ENCODE data around the gene DIPK1A.
A peak's percentile ranks its signal among the peaks of the same experiment; 100 is the strongest.

DIPK1A gene

DNA sequence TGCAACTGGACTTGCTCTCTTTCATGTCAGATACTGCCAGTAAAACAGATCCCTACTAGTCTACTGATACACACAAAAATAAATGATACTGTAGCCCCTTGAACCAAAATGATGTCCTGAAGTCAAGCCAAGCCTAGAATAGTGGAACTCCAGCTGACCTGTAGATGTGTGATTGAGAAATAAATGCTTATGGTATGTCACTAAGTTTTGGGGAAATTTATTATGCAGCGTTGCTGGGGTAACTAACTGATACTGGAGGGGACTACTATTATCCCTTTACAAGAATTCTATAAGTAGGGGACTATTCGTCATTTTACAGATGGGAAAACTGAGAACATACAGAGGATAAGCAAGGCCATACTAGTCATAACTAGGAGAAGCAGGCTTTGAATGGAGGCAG, 73.8 kb downstream of the DIPK1A start:
- H3K36me3 ChIP-seq (ENCODE audit: insufficient read depth, low read length): no peaks in the 10 kb centered on the region
- DNase-seq (ENCODE audit: low read depth, low spot score): no peak
- no peak overlapping the region for H3K27ac ChIP-seq
- H3K9ac ChIP-seq (ENCODE audit: insufficient read length): no peak overlapping the region
- no peak overlapping the region for H3K4me3 ChIP-seq
- no peak for TF ChIP-seq POLR2AphosphoS5 (IDR thresholded peaks at IDR 0.05; ENCODE audit: borderline replicate concordance, low read depth, low read length)
- TF ChIP-seq EZH2 (IDR thresholded peaks at IDR 0.05): no peak
- no peak for TF ChIP-seq FOXP2 (optimal IDR thresholded peaks at IDR 0.05; ENCODE audit: control extremely low read depth, extremely low read length, insufficient read depth)
- no peaks in the 10 kb centered on the region for H3K9me3 ChIP-seq (ENCODE audit: low read depth, low read length)

DNA sequence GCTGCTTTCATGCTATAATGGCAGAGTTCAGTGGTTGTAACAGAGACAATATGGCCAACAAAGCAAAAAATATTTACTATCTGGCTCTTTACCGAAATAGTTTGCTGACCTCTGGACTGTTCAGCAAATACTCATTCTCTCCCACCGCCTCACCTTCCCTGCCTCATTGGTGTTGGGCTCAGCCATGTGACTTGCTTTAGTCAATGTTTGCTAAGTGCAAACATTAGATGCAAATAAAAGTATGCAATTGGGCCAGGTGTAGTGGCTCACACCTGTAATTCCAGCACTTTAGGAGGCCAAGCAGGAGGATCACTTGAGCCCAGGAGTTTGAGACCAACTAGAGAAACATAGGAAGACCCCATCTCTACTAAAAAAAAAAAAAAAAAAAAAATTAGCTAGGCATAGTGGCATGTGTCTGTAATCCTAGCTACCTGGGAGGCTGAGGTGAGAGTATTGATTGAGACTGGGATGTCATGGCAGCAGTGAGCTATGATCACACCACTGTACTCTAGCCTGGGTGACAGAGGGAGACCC, 74.3 kb downstream of the DIPK1A start:
- Histone ChIP-seq H3K9ac (ENCODE audit: insufficient read length) (no peak overlapping the region), H3K9me3 (ENCODE audit: low read depth, low read length) (no peaks in the 10 kb centered on the region), H3K4me3 (no peak overlapping the region), H3K27ac (no peak overlapping the region), H3K36me3 (ENCODE audit: insufficient read depth, low read length) (no peaks in the 10 kb centered on the region)
- TF ChIP-seq FOXP2 (optimal IDR thresholded peaks at IDR 0.05; ENCODE audit: control extremely low read depth, extremely low read length, insufficient read depth) (no peak), EZH2 (IDR thresholded peaks at IDR 0.05) (no peak), POLR2AphosphoS5 (IDR thresholded peaks at IDR 0.05; ENCODE audit: borderline replicate concordance, low read depth, low read length) (no peak)
- DNase-seq (ENCODE audit: low read depth, low spot score): no peak

DNA sequence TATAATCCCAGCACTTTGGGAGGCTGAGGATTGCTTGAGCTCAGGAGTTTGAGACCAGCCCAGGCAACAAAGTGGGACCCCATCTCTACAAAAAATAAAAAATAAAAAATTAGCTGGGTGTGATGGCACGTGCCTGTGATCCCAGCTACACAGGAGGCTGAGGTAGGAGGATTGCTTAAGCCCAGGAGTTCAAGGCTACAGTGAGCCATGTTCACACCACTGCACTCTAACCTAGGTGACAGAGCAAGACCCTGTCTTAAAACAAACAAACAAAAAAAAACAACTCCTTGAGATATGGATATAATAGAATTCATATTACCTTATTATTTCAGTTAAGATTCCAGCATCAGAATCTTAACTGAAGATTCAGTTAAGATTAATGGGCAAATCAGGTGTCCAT, 77.1 kb downstream of the DIPK1A start:
- H3K36me3 ChIP-seq (ENCODE audit: insufficient read depth, low read length): no peaks in the 10 kb centered on the region
- no peaks in the 10 kb centered on the region for H3K9me3 ChIP-seq (ENCODE audit: low read depth, low read length)
- no peak for TF ChIP-seq EZH2 (IDR thresholded peaks at IDR 0.05)
- TF ChIP-seq FOXP2 (optimal IDR thresholded peaks at IDR 0.05; ENCODE audit: control extremely low read depth, extremely low read length, insufficient read depth): no peak
- TF ChIP-seq POLR2AphosphoS5 (IDR thresholded peaks at IDR 0.05; ENCODE audit: borderline replicate concordance, low read depth, low read length): no peak
- H3K27ac ChIP-seq: no peak overlapping the region
- DNase-seq (ENCODE audit: low read depth, low spot score): no peak
- no peak overlapping the region for H3K9ac ChIP-seq (ENCODE audit: insufficient read length)
- H3K4me3 ChIP-seq: no peak overlapping the region

DNA sequence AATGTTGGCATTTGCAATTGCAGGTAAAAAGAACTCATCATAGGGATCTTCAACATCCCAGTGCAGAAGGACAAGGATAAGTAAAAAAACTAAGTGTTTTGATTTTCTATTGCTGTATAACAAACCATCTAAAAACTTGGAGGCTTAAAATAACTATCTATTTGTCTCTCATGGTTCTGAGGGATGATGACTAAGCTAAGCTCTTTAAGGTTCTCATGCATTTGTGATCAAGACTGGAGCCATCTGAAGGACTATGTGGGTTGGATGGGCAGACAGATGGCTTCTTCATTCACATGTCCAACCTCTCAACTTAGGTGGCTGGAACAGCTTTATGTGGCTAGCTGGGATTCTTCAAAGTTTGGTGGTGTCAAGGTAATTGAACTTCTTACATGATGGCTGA, 78.0 kb downstream of the DIPK1A start:
- Histone ChIP-seq H3K27ac (no peak overlapping the region), H3K9ac (ENCODE audit: insufficient read length) (no peak overlapping the region), H3K4me3 (no peak overlapping the region), H3K9me3 (ENCODE audit: low read depth, low read length) (no peaks in the 10 kb centered on the region), H3K36me3 (ENCODE audit: insufficient read depth, low read length) (no peaks in the 10 kb centered on the region)
- TF ChIP-seq EZH2 (IDR thresholded peaks at IDR 0.05): no peak
- no peak for TF ChIP-seq POLR2AphosphoS5 (IDR thresholded peaks at IDR 0.05; ENCODE audit: borderline replicate concordance, low read depth, low read length)
- TF ChIP-seq FOXP2 (optimal IDR thresholded peaks at IDR 0.05; ENCODE audit: control extremely low read depth, extremely low read length, insufficient read depth): no peak
- no peak for DNase-seq (ENCODE audit: low read depth, low spot score)

DNA sequence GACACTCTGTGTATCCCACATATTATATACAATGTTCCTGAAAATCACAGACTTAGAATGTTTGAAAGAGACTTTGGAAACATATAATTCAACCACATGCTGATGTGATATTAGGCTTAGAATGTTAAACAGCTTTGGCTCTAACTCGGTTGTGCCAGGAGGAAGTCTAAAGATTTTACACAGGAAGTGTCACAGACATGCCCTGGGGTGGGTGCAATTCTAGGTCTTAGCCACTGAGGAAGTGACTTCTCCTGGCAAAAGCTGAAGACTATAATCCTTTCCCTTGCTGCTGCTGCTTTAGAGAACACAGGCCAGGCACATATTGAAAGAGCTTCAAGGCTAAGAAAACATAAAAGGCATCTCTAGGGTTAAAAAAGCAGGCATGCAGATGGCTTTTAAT, 78.4 kb downstream of the DIPK1A start:
- Histone ChIP-seq H3K9me3 (ENCODE audit: low read depth, low read length) (no peaks in the 10 kb centered on the region), H3K27ac (no peak overlapping the region), H3K9ac (ENCODE audit: insufficient read length) (no peak overlapping the region), H3K4me3 (no peak overlapping the region), H3K36me3 (ENCODE audit: insufficient read depth, low read length) (no peaks in the 10 kb centered on the region)
- DNase-seq (ENCODE audit: low read depth, low spot score): peak; percentile 77
- TF ChIP-seq EZH2 (IDR thresholded peaks at IDR 0.05): no peak
- TF ChIP-seq FOXP2 (optimal IDR thresholded peaks at IDR 0.05; ENCODE audit: control extremely low read depth, extremely low read length, insufficient read depth): no peak
- no peak; the same call in 1 of the 2 replicates for TF ChIP-seq POLR2AphosphoS5 (IDR thresholded peaks at IDR 0.05; ENCODE audit: borderline replicate concordance, low read depth, low read length)

DNA sequence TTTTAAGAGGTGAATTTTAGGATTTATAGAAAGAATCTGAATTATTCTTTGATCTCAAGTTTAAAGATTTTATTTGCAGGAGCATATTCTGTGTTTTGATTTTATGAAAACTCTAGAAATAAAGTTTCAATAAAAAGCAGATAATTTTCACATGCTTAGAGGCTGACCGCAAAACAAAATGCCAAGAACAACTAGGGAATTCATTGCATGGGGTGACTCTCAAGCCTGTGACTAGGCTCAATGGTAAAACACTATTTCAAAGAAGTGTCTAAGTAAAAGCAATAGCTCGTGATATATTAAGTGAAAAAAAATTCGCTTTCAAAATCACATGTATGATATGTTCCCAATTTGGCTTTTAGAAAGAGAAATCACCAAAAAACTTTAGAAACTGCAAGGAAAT, 79.9 kb downstream of the DIPK1A start:
- no peak for TF ChIP-seq EZH2 (IDR thresholded peaks at IDR 0.05)
- no peak for TF ChIP-seq POLR2AphosphoS5 (IDR thresholded peaks at IDR 0.05; ENCODE audit: borderline replicate concordance, low read depth, low read length)
- no peak for TF ChIP-seq FOXP2 (optimal IDR thresholded peaks at IDR 0.05; ENCODE audit: control extremely low read depth, extremely low read length, insufficient read depth)
- Histone ChIP-seq H3K36me3 (ENCODE audit: insufficient read depth, low read length) (no peaks in the 10 kb centered on the region), H3K27ac (no peak overlapping the region), H3K9me3 (ENCODE audit: low read depth, low read length) (no peaks in the 10 kb centered on the region), H3K4me3 (no peak overlapping the region), H3K9ac (ENCODE audit: insufficient read length) (no peak overlapping the region)
- no peak for DNase-seq (ENCODE audit: low read depth, low spot score)

DNA sequence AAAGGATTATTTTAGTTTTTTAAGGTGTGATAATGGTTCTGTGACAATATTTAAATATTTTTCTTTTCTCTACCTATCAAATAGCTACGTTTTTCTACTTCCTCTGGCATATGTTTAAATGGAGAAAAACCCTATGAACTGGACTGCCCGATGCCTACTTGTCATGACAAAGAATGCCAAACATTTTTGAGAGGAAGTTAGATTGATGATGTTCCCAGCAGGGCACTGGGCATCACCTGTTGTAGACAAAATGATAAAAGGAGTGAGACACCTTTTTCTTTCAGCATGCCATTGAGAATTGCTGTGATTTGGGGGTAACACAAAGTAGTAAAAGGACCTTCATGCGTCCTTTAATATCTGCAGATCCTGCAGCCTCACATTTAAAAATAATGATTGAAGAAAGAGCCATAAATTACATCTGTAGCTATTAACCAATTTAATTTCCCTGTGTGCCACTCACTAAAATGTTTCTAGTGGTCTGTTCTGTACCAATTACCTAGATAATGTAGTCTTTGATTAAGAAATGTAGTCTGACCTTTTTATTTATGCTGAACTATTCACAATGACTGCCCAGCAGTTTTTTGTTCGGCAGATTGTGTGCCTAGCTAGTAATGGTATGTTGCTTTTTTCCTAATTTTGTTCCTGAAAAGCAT, 81.8 kb downstream of the DIPK1A start:
- Histone ChIP-seq H3K36me3 (ENCODE audit: insufficient read depth, low read length) (no peaks in the 10 kb centered on the region), H3K27ac (no peak overlapping the region), H3K9ac (ENCODE audit: insufficient read length) (no peak overlapping the region), H3K9me3 (ENCODE audit: low read depth, low read length) (no peaks in the 10 kb centered on the region), H3K4me3 (no peak overlapping the region)
- DNase-seq (ENCODE audit: low read depth, low spot score): no peak
- TF ChIP-seq EZH2 (IDR thresholded peaks at IDR 0.05): no peak
- no peak for TF ChIP-seq POLR2AphosphoS5 (IDR thresholded peaks at IDR 0.05; ENCODE audit: borderline replicate concordance, low read depth, low read length)
- no peak for TF ChIP-seq FOXP2 (optimal IDR thresholded peaks at IDR 0.05; ENCODE audit: control extremely low read depth, extremely low read length, insufficient read depth)

DNA sequence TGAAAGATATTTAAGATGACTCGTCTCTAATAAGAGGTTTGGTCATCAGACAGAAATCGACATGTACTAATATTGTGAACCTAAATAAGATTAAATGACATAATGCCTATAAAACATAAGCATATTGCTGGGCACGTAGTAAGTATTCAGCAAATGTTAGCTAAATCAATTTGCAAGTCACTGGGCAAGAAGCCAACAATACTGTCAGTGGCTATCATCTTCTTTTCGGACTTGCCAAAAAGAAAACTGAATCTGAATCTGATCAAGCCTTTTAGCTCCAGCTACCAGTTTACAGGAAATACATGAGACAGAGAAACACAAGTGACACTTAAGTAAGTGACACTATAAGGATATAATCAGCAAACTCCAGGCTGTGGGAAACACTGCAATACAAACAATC, 83.5 kb downstream of the DIPK1A start:
- H3K4me3 ChIP-seq: no peak overlapping the region
- H3K27ac ChIP-seq: no peak overlapping the region
- H3K9ac ChIP-seq (ENCODE audit: insufficient read length): no peak overlapping the region
- DNase-seq (ENCODE audit: low read depth, low spot score): no peak
- H3K36me3 ChIP-seq (ENCODE audit: insufficient read depth, low read length): no peaks in the 10 kb centered on the region
- H3K9me3 ChIP-seq (ENCODE audit: low read depth, low read length): no peaks in the 10 kb centered on the region
- TF ChIP-seq EZH2 (IDR thresholded peaks at IDR 0.05) (no peak), FOXP2 (optimal IDR thresholded peaks at IDR 0.05; ENCODE audit: control extremely low read depth, extremely low read length, insufficient read depth) (no peak), POLR2AphosphoS5 (IDR thresholded peaks at IDR 0.05; ENCODE audit: borderline replicate concordance, low read depth, low read length) (no peak)
